Fibroblast of pulmonary artery (primary cell): ENCODE measurements around the gene THSD7B.
"Not testable (repeated sequence)": the region's sequence is repeated elsewhere in the genome, so short reads cannot be mapped to it uniquely, and the experiment has no call there.

Experiments used
- DNase-seq: peaks from one replicate; pipeline ENCODE4 v3.0.0-alpha.2; 2010; ENCODE audit warnings: low read depth
- H3K4me3 ChIP-seq: replicated peaks from 2 replicates; pipeline ENCODE4 v1.5.1; 2011; ENCODE audit warnings: low read depth, mild to moderate bottlenecking, control low read depth, low read length, moderate library complexity
- TF ChIP-seq, protein P1 (sequence below): IDR thresholded peaks from 2 replicates; pipeline ENCODE4 v1.5.1; 2011; ENCODE audit warnings: mild to moderate bottlenecking, control low read depth, low read length, inconsistent platforms; ENCODE audit errors: missing control alignments

Gene THSD7B

DNA sequence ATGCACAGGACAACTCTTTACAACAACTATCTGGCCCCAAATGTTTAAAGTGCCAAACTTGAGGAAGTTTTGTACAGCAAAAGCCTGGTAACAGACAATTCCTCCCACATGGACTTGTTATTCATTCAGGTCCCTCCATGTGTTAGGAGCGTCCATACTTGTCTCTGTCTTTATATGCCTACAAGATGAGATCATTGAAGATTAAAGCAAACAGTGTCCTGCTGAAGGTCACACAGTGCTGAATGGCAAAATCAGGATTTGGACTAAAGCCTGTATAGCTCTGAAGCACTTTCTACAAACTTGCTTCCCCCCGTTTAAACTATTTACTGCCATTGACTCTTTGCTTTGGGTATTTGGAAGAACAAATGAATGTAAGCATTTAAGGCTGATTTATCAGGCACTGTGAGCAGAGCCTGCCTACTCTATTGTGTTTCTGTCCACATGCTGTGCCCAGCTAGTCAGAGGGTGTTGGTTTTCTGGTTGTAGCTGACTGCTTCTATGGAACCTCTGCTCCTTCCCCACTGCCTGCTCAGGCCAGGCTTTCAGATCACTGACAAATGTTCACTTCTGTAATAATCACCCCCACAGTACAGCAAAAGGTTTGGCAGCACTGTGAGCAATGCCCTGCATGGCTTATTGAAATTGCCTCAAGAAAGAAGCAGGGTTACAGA is 274.3 kb downstream of the THSD7B start:
- TF ChIP-seq, protein P1, sequence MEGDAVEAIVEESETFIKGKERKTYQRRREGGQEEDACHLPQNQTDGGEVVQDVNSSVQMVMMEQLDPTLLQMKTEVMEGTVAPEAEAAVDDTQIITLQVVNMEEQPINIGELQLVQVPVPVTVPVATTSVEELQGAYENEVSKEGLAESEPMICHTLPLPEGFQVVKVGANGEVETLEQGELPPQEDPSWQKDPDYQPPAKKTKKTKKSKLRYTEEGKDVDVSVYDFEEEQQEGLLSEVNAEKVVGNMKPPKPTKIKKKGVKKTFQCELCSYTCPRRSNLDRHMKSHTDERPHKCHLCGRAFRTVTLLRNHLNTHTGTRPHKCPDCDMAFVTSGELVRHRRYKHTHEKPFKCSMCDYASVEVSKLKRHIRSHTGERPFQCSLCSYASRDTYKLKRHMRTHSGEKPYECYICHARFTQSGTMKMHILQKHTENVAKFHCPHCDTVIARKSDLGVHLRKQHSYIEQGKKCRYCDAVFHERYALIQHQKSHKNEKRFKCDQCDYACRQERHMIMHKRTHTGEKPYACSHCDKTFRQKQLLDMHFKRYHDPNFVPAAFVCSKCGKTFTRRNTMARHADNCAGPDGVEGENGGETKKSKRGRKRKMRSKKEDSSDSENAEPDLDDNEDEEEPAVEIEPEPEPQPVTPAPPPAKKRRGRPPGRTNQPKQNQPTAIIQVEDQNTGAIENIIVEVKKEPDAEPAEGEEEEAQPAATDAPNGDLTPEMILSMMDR = no peak
- H3K4me3 ChIP-seq = no peak overlapping the region
- DNase-seq = no peak

DNA sequence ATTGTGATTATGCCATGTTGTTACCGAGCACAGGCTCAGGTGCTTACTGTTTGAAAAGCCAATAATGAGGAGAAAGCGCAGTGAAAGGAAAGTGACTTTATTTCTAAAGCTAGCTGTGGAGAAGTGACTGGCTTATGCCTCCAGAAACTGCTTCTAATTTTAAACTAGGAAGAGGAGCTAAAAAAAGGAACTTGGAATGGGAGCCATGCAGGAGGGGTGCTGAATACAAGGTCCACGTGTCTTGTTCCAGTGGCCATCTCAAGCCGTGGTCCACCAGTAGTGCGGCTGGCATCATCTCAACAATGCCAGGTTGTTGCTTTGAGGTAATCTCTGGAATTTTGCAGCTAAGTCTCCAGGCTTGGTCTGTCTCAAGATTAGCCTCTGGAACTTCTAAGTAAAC is 282.0 kb downstream of the THSD7B start:
- DNase-seq = no peak
- H3K4me3 ChIP-seq = no peak overlapping the region
- TF ChIP-seq, protein P1 = no peak

DNA sequence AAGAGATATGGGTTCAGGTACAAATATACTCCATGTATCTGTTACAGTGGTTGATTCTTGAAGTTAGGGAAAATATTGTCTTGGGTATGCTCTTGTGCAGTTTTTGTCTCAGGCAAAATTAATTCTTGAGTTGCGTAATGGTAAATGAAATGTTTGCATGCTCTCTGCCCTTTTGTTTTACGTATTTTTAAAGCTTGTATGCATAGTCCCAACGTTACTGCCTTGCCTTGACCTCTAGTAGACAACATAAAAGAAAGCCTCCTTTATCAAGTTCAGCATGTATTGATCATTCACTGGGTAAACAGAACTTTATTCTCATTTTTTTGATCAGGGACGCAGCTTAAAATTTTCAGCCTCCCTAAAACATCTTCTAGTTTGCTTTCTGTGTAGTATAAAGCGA is 283.1 kb downstream of the THSD7B start:
- no peak overlapping the region for H3K4me3 ChIP-seq
- TF ChIP-seq, protein P1 = no peak
- DNase-seq = no peak

DNA sequence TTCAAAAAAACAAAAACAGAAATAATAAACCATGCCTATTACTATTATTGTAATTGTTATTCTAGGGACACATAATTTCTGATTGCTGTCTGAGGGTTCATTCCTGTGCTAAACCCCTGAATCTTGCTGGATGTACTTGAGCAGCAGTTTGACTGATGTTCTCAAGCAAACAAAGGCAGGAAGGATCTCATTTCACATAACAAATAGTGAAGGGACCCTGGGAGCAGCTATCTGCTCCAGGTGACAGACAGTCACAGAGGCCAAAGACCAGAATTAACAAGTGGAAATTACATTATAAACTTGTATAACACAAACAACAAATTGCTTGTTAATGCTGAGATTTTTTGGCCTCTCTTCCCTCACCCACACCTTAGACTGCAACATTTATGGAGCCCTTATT is 284.2 kb downstream of the THSD7B start:
- DNase-seq = no peak
- TF ChIP-seq, protein P1 = no peak
- H3K4me3 ChIP-seq = no peak overlapping the region

DNA sequence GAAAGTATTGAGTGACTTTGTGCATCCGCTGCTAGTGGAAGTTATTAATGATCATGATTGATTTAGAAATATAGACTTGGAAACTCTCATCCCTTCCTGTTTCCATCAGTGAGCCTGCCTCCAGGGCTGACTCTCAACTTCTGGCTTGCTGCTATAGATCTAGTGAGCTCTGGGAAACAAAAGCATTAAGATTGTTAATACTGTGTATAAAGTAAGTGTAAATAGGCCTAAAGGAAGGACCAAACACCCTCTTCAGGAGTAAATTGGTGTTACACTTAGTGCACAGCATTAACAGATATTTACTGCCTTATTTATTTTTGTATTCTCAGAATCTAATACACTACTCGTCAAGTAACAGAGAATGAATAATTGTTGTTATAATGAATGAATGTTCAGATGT is 285.6 kb downstream of the THSD7B start:
- H3K4me3 ChIP-seq = no peak overlapping the region
- TF ChIP-seq, protein P1 = no peak
- DNase-seq = no peak

DNA sequence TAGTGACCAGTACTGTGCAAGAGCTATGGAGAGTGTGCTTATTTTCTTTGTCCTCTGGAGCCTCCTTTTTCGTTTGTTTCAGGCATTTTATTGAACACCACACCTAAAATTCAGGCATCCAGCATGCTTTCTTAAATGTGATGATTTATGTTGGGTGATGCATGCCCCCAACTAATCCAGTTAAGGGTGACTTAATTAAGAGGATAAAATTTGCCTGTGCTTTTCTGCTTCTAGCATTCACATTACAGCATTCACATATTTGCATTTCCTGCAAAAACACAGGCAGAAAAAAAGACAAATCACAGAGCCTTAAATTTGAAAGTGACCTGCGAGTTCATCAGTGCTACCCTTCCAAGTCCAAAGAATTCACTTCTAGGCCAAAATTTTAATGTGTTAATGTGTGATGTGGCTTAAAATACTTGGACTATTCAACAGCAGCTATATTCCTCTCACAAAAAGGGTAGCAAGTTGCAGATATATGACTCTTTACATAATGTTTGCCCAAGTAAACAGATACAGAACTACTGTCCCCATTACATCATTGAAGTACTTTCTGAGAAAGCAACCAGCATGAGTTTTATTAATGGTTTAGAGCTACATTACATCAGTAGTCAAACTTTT is 286.5 kb downstream of the THSD7B start:
- DNase-seq = no peak
- TF ChIP-seq, protein P1 = no peak
- H3K4me3 ChIP-seq = no peak overlapping the region

DNA sequence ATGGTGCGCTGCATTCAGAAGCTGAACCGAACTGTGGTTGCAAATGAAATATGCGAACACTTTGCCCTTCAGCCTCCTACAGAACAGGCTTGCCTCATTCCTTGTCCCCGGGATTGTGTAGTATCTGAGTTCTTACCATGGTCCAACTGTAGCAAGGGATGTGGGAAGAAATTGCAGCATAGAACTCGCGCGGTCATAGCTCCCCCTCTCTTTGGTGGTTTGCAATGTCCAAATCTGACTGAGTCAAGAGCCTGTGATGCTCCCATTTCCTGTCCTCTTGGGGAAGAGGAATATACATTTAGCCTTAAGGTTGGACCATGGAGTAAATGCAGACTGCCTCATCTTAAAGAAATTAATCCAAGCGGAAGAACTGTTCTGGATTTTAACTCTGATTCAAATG is 291.4 kb downstream of the THSD7B start:
- TF ChIP-seq, protein P1 = no peak
- DNase-seq = no peak
- H3K4me3 ChIP-seq = no peak overlapping the region

DNA sequence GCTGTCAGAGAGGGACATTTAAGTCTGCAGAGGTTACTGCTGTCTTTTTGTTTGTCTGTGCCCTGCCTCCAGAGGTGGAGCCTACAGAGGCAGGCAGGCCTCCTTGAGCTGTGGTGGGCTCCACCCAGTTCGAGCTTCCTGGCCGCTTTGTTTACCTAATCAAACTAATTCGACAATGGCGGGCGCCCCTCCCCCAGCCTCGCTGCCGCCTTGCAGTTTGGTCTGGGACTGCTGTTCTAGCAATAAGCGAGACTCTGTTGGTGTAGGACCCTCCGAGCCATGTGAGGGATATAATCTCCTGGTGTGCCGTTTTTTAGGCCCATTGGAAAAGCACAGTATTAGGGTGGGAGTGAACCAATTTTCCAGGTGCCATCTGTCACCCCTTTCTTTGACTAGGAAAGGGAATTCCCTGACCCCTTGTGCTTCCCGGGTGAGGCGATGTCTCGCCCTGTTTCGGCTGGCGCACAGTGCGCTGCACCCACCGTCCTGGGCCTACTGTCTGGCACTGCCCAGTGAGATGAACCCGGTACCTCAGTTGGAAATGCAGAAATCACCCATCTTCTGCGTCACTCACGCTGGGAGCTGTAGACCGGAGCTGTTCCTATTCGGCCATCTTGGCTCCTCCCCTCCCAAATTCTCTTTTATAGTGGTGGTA is 310.9 kb downstream of the THSD7B start:
- not testable (repeated sequence) for H3K4me3 ChIP-seq, DNase-seq
